Hematopoietic multipotent progenitor cell treated with erythropoietin and hydrocortisone succinate and interleukin-3 and kit ligand, for 17 days (in vitro differentiated cells): ENCODE measurements around the gene RAD51C.
"Not testable (repeated sequence)": the region's sequence is repeated elsewhere in the genome, so short reads cannot be mapped to it uniquely, and the experiment has no call there.

ENCODE experiments used
- DNase-seq: peaks from one replicate; pipeline ENCODE4 v3.0.0-alpha.2; 2015; ENCODE audit warnings: low spot score

Gene RAD51C

DNA sequence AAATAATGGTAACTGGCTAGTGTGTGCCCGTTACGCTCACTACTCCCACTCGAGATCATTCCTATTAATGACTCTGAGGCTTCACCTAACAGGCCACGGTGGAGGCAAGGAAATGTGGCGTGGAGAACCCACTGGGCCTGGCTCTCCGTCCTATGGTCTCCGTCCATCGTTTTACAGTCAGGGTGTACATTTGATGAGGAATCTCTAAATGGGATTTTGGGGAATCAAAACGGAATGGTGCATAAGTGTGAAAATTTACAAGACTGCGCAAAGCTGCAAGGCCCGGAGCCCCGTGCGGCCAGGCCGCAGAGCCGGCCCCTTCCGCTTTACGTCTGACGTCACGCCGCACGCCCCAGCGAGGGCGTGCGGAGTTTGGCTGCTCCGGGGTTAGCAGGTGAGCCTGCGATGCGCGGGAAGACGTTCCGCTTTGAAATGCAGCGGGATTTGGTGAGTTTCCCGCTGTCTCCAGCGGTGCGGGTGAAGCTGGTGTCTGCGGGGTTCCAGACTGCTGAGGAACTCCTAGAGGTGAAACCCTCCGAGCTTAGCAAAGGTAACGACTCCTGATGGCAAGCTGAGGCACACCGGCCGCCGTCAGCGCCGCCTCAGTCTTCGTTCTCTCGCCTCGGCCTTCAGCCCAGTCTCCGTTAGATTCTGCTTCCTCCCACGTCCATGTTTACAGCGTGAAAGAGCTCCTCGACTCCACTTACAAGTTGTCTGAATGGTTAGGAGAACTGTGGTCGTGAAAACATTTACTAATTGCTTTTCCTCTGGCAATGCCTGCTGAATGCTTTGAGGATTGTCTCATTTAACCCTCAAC is at the start of gene RAD51C:
RAD51C (plus strand) TSS at position 364 of the 817 bp plus-strand sequence; CDS start at position 406, 42 bp downstream.
- peak; percentile 76 for DNase-seq

DNA sequence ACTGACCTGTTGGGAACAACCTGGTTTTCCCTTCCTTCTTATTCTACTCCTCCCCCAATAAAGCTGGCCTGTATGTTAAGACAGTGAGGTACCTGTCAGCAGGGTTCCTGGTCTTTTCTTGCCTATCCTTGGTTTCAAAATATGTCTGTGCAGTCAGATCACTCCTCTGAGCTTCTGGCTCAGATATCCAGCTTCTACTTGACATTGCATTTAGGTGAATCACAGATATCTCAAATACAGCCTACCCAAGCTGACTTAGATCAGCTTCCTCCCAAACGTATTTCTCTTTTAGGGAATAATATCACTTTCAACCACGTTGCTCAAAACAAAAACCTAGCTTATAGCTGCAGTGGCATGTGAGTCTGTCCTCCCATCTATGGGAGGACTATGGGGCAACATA is 49.3 kb upstream of the RAD51C start:
- no peak for DNase-seq

DNA sequence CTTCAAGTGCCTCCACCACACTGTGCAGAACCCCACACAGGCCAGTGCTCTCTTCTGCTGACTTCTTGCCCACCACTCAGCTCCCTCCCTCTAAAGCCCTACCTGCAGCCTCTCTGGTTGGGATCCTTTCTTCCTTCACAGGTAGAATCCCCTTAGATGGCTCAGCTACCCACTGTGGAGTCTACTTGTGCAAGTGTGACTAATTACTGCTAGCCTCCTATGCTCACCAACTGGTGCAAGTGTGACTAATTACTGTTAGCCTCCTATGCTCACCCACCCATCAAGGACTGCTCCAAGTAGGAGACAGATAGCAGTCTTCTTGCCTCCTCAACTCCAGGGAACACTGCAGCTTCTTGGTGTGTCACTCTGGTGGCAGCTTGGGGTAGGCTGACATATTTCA is 44.2 kb upstream of the RAD51C start:
- no peak for DNase-seq

DNA sequence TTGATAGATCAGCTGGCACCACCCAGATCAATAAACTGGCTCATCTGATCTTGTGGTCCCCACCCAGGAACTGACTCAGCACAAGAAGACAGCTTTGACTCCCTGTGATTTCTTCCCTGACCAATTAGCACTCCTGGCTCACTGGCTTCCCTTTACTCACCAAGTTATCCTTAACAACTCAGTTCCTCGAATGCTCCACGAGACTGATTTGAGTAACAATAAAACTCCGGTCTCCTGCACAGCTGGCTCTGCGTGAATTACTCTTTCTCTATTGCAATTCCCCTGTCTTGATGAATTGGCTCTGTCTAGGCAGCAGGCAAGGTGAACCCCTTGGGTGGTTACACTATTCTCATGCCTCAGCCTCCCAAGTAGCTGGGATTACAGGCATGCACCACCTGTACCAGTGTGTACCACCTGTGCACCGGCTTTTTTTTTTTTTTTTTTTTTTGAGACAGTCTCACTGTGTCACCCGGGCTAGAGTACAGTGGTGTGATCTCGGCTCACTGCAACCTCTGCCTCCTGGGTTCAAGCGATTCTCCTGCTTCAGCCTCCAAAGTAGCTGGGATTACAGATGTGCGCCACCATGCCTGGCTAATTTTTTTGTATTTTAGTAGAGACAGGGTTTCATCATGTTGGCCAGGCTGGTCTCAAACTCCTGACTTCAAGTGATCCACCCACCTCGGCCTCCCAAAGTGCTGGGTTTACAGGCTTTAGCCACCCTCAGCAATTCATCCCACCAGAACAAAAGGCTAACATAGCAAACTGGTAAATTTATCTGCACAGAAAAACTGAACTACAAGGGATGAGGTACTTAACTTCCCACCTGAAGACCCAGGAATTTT is 34.2 kb upstream of the RAD51C start:
- not testable (repeated sequence) for DNase-seq

DNA sequence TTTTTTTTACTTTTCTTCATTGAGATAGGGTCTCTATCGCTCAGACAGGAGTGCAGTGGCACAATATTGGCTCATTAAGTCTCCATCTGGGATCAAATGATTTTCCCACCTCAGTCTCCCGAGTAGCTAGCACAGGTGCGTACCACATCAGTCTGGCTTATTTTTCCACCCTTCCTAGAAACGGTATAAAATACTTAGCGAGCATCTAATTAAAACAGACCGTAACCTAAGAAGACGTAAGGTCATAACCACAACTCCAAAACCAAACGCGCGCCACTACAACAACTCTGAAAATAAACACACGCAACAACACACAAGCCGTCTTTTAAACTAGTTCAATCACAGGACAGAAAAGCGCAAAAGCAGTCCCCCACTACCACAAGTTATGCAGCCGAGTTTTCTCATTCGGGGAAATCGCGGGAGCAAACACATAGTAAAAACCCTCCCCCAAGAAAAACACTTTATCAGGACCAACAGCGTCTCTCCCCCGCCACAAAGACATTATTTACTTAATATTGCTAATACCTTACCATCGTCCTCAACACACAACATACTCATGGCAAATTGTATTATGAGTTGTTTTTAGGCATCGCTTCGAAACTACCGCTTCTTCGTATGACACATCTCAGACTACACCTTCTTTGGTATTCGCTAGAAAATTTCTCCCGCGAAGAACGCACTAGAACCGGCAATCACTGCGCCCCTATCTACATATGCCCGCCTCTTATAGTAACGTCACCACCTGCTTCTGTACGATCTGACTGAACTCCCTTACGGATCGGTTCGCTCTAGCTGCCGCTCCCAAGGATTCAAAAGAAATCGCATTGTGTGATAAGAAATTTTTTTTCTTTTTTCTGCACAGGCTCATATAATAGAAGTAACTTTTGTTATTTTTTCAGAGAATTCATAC is 33.3 kb upstream of the RAD51C start:
- DNase-seq: peak; percentile 83

DNA sequence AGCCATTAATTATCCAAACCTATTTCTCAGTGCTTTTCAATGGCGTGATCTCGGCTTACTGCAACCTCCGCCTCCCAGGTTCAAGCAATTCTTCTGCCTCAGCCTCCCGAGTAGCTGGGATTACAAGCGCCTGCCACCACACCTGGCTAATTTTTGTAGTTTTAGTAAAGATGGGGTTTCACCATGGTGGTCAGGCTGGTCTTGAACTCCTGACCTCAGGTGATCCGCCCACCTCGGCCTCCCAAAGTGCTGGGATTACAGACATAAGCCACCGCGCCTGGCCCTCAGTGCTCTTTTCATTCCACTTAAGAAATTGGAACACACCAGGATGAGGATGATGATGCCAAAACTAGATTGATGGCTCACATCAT is 32.7 kb upstream of the RAD51C start:
- not testable (repeated sequence) for DNase-seq

DNA sequence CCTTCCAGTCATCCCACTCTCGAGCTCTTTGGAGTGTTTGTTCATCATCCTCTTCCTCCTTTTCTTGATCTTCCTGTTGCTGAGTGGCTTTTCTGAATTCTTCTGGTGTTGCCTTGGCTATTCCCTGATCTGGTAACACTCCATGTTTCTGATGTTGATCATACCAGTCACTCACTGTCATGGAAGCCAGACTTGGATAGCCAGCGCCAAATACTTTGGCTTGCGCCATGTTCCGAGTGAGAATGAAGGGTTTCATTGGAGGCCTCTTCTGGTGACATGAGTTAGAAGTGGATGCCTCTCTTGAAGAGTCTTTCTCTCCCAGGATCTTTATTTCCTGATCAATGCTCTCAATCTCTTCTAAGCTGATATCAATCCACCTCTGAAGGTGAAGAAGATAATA is 31.8 kb upstream of the RAD51C start:
- DNase-seq: no peak

DNA sequence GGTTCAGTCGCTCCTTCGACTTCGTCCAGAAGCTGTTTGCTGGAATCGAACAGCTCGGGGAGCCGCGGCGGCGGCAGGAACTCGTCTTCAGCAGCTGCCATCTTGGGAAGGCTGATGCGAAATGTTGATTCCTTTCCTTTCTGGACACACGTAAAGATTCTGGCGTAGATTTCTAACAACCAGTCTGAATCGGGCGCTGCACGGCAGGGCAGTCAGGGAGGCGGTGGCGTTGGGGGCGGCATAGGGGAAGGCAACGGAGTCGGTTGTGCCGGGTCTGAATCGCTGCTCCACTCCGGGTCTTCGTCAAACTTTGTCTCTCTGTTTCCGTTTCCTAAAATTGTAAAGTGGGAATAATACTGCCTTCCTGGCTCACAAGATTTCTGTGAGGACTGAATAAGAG is 30.9 kb upstream of the RAD51C start:
- no peak for DNase-seq

DNA sequence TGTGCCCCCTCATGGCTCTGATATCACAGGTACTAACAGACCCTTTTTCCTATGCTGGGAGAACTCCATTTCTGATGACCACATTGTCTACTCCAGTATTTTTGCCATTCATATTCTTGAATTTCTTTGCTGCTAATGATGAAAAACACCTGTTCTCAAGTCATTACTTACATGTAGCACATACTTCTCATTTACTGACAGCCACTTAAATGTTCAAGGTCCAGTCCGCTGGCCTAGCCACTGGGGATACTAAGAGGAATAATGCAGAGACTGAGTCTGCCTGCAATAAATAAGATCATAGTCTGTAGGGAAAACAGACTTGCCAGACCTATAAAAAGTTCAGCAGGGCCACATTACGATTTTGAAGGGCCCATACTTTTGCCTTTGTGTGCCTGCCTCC is 28.1 kb upstream of the RAD51C start:
- DNase-seq: no peak

DNA sequence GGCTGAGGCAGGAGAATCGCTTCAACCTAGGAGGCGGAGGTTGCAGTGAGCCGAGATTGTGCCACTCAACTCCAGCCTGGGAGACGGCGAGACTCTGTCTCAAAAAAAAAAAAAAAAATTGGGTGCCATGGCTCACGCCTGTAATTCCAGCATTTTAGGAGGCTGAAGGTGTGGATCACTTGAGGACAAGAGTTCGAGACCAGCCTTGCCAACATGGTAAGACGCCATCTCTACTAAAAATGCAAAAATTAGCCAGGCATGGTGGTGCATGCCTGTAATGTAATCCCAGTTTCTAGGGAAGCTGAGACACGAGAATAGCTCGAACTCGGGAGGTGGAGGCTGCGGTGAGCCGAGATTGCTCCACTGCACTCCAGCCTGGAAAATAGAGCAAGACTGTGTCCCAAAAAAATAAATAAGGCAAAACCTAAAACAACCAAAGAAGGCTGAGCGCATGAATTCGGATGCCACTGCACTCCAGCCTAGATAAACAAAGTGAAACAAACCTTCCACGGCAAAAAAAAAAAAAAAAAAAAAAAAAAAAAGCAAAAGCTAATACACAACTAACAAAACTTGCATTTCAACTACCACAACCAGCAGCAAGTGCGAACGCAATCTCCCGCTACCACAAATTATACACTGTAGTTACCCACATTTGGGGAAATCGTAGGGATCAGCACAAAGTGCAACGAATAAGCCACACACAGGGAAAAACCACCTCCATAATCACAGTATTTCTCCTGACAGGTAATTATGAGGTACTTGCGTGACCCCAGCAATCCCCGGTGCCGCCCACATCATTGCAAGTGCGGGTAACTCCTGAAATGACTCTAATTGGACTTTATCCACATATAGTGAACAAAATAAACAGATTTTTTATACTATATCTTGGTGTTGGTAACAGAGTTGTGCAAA is 26.2 kb upstream of the RAD51C start:
- no peak for DNase-seq

DNA sequence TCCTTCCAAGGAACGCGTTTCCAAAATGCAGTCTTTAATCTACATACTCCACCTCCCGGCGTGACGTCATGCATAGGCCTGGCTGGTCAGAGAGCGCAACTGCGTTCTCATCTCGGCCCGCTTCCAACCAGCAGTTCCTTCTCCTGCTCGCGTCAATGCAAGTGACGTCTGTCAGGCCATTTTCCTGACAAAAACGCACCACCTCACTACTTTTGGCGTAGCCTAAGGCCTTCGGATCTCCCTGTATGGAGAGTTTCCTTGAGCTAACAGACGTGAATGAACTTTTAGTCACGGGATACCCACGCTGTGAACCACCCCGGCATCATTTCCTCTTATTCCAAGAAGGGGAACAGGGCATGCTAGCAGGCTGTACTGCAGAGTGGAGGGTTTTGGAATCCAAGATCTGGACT is 25.5 kb upstream of the RAD51C start:
- peak; percentile 77 for DNase-seq

DNA sequence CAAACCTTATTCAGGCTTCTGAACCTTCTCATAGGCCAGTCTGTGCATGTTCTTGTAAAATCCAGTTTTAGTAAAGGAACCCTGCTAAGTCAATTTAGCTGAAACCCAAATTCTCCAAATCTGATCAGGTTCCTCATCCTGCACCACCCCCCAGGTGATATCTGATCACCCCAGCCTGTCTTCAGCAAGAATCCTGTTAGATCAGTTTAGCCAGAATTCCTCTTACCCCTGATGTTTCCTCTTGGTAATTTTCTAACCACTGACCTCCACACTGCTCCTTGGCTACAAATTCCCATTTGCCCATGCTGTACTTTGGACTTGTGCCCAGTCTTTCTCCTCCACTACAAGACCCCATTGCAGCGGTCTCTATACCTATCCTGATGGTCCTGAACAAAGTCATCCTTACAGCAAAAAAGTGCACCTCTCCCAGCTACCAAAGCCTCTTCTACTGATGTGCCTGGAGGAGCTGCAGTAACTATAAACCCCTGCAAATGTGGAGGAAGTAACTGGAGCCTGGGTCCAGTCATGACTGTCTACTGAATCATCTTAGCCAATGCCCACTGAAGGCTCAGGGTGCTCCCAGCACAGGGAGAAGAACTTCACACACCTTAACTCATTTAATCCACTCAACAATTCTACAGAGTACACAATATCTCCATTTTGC is 24.3 kb upstream of the RAD51C start:
- DNase-seq: no peak

DNA sequence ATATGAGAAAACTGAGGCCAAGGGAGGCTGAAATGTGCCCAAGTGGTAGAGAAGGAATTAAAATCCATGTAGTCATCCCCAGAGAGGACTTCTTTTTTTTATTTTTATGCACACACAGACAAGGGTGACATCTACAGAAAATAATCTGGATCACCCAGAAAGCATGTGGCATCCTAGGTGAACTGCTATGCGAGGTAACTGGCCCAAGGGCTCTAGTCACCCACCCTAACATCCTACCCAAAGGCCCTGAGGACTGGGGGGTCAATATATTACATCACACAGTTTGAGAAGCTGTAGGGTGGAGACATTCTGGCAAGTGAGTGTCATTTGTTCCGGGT is 23.8 kb upstream of the RAD51C start:
- DNase-seq: no peak

DNA sequence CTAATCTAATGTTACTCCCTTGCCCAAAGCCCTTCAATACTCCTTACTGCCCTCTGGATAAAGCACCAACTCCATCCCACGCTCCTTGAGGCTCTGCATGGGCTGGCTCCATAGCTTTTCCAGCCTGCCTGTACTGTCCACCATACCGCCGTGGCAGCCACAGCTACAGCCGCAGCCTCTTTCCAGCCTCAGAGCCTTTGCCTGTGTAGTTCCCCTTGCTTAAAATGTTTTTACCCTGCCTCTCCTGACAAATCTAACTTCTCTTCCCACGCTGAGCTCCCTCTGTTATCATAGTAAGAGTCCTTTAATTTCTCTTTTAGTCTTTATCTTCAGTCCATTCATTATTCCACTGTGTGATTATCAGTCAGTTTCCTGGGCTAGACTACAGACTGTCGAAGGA is 22.5 kb upstream of the RAD51C start:
- DNase-seq: no peak

DNA sequence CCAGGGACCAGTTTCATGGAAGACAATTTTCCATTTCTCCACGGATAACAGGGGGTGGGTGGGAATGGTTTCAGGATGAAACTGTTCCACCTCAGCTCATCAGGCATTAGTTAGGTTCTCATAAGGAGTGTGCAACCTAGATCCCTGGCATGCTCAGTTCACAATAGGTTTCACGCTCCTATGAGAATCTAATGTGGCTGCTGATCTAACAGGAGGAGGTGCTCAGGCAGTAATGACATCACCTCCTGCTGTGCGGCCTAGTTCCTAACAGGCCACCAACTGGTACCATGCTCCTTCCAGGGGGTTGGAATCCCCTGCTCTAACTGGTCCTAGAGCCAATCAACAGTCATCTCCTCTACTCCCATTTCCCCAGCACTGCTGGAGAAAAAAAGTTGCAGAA is 20.4 kb upstream of the RAD51C start:
- DNase-seq: no peak

DNA sequence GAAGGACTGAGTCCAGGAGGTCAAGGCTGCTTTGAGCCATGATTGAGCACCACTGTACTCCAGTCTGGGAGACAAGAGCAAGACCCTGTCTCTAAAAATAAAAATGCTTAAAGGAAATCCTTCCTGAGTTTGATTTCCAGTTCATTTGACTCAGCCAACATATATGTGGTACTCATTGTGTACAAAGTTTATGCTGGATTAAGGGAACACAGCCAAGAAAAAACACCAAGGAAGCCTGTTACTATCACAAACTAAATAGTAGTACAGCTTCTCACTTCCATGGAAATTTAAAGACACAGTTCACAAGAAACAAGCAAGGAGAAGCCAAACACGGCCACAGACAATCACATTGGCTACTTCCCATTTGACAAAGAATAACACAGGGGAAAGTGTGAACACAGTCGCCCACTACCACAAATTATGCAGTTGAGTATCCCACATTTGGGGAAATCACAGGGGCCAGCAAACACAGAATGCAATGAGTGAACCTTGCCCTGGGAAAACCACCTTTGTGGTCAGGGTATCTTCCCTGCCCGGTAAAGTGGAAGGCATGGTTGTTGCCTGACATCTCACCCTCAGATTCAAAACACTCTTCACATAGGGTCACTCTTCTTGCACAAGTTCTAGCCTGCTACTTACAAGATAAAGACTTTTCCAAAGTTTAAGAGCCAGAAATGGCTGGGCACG is 15.1 kb upstream of the RAD51C start:
- no peak for DNase-seq

DNA sequence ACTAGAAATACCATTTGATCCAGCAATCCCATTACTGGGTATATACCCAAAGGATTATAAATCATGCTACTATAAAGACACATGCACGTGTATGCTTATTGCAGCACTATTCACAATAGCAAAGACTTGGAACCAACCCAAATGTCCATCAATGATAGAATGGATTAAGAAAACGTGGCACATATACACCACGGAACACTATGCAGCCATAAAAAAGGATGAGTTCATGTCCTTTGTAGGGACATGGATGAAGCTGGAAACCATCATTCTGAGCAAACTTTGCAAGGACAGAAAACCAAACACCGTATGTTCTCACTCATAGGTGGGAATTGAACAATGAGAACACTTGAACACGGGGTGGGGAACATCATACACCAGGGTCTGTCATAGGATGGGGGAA is 14.1 kb upstream of the RAD51C start:
- not testable (repeated sequence) for DNase-seq

DNA sequence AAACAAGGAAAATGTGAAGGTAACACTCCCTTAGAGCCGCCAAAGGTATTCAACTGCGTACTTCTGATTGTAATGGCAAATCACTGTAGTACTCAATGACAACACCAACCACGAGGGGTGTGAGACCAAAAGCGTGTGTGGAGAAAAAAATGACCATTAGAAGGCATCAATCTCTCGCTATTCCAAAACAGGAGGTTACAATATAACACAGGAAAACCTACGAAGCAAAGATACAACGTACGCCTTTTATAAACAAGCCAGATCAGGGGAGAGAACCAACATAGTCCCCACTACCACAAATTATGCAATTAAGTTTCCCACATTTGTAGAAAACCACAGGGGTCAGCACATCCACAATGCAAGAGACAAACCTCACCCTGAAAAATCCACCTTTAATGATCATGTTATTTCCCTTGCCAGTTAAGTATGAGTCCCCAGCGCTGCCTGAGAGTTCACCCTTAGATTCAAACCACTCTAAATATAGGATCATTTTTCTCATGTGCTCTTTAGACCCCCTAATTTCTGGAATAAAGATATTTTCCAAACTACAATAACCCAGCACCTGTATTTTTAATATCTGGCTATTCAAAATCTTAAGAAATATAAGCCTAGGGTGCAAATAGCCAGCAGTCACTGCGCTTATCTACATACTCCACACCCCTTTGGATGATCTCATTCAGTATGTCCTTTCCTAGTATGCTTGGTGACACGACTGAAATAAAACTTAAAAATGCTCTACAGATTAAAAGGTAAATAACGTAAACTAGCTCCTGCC is 13.0 kb upstream of the RAD51C start:
- no peak for DNase-seq

DNA sequence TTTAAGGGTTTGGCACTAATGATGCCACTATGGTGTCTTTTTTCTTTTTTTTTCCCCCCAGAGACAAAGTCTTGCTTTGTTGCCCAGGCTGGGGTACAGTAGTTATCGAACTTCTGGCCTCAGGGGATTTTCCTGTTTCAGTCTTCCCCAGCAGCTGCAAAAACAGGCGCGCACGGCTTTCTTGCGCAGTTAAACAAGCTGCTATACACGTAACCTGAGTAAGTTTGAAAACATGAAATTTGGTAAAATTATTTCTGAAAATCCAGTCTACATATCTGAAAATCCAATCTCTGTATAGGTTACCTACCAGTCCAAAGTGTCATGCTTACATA is 12.4 kb upstream of the RAD51C start:
- DNase-seq: no peak

DNA sequence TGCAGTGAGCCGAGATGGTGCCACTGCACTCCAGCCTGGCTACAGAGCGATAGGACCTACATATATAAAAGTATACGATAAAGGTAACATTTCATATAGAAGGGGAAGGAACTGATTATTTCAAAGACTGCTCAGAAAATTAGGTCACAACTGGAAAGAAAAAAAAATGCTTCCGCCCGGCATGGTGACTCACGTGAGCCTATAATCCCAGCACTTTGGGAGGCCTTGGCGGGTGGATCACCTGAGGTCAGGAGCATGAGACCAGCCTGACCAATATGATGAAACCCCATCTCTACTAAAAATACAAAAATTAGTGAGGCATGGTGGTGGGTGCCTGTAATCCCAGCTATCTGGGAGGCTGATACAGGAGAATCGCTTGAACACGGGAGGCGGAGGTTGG is 8.4 kb upstream of the RAD51C start:
- no peak for DNase-seq
